ENCODE measurements around the gene CBY3.

CBY3 gene

DNA sequence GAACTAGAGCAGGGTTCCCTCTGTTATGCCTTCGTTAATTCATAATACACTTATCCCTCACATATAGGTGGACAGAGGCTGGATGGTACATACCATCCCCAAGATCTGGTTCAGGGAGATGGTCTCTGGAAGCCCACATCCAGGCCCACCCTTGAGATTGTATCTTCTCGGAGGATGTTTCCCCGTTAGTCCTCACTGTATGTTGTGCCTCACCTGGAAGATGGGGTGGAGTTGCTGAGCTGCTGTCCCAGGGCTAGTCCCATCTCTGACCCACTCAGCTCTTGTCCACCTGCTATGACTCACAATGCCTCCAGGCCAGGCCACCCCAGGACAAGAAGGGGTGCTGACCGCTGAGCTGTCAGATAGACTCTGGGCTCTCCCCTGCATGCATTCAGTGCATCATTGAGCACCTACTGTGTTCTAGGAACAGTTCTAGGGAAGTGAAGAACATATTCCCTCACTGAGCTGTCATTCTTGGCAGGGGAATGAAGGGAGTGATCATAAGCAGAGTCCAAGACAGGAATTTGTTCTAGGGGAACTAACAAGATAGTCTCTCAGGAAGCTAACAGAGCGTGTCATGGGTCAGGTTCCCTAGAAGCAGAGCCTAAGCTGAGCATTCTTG, at the start of gene CBY3:
Gene CBY3, minus strand, starts transcription at position 255 of the 622 bp plus-strand sequence. Its CDS starts 116 bp downstream, at position 139.
- Histone ChIP-seq H3K27ac (ENCODE audit: low read length) (no peak within 1 kb of the TSS), H3K36me3 (replicated peaks; ENCODE audit: low read depth, low read length) (peaks cover 2% of the 10 kb centered on the region), H4K20me1 (ENCODE audit: insufficient read depth, low read length) (no peaks in the 10 kb centered on the region), H3K79me2 (ENCODE audit: low read length) (peaks cover 27% of the 10 kb centered on the region), H3K9me3 (ENCODE audit: insufficient read depth, low read length) (no peaks in the 10 kb centered on the region), H3K27me3 (ENCODE audit: low read depth, low read length) (no peaks in the 10 kb centered on the region), H3K4me1 (ENCODE audit: low read length) (peaks cover 13% of the 10 kb centered on the region), H3K4me3 (ENCODE audit: low read length) (no peak within 1 kb of the TSS), H2AFZ (ENCODE audit: low read depth, low read length) (no peak within 1 kb of the TSS), H3K9ac (ENCODE audit: low read length) (no peak within 1 kb of the TSS), H3K4me2 (ENCODE audit: low read length) (no peak within 1 kb of the TSS)
- TF ChIP-seq, protein P1, sequence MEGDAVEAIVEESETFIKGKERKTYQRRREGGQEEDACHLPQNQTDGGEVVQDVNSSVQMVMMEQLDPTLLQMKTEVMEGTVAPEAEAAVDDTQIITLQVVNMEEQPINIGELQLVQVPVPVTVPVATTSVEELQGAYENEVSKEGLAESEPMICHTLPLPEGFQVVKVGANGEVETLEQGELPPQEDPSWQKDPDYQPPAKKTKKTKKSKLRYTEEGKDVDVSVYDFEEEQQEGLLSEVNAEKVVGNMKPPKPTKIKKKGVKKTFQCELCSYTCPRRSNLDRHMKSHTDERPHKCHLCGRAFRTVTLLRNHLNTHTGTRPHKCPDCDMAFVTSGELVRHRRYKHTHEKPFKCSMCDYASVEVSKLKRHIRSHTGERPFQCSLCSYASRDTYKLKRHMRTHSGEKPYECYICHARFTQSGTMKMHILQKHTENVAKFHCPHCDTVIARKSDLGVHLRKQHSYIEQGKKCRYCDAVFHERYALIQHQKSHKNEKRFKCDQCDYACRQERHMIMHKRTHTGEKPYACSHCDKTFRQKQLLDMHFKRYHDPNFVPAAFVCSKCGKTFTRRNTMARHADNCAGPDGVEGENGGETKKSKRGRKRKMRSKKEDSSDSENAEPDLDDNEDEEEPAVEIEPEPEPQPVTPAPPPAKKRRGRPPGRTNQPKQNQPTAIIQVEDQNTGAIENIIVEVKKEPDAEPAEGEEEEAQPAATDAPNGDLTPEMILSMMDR (IDR thresholded peaks at IDR 0.05; ENCODE audit: low read depth, low read length) = no peak
- TF ChIP-seq EZH2phosphoT487 (IDR thresholded peaks at IDR 0.05; ENCODE audit: low read depth) = no peak

DNA sequence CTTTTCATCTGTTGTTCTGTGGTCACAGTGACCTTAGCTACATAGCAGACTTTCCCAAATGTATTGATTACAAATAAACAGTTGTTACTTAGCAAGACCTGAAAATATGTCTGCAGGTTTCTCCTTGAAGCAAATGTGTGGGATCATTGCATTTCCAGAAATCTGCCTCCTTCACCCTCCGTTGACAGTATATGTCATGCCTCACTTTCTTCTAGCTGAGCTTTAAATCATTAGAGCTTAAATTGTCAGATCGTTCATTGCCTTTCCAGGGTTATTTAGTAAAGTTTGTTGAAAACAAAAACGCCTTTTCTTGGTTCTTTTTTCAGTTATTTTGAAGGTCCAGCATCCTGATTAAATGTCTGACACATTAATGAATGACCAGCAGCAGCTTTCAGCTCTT, 49.5 kb upstream of the CBY3 start:
- H4K20me1 ChIP-seq (ENCODE audit: insufficient read depth, low read length) = peaks cover 15% of the 10 kb centered on the region
- H3K36me3 ChIP-seq (replicated peaks; ENCODE audit: low read depth, low read length) = peaks cover 54% of the 10 kb centered on the region
- H3K4me1 ChIP-seq (ENCODE audit: low read length) = peaks cover 29% of the 10 kb centered on the region
- no peak overlapping the region for H3K4me3 ChIP-seq (ENCODE audit: low read length)
- H3K9ac ChIP-seq (ENCODE audit: low read length) = no peak overlapping the region
- peaks cover 41% of the 10 kb centered on the region for H3K79me2 ChIP-seq (ENCODE audit: low read length)
- no peaks in the 10 kb centered on the region for H3K9me3 ChIP-seq (ENCODE audit: insufficient read depth, low read length)
- H3K27ac ChIP-seq (ENCODE audit: low read length) = 0 out of 2 replicates have a peak overlapping the region, but pooled peaks have one; percentile 5
- H2AFZ ChIP-seq (ENCODE audit: low read depth, low read length) = no peak overlapping the region
- H3K4me2 ChIP-seq (ENCODE audit: low read length) = no peak overlapping the region
- no peaks in the 10 kb centered on the region for H3K27me3 ChIP-seq (ENCODE audit: low read depth, low read length)
- no peak for TF ChIP-seq EZH2phosphoT487 (IDR thresholded peaks at IDR 0.05; ENCODE audit: low read depth)
- TF ChIP-seq, protein P1 (IDR thresholded peaks at IDR 0.05; ENCODE audit: low read depth, low read length) = no peak

DNA sequence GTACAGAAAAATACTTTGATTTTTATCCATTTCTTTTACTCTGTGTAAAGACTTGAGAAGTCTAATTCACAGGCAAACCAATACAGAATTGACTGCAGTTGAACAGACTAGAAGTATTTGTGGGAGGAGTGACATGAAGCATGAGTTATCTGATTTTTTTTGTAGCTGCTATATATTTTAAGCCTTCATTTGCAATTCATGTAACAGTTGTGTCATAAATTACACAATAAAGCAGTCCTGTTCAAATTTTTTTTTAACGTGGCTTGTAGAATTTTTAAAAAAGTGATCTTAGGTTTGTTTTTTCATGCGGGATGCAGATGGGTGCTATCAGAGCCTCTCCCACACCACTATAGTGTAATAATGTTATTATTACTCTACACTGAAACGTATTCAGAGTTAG, 48.9 kb upstream of the CBY3 start:
- Histone ChIP-seq H3K36me3 (replicated peaks; ENCODE audit: low read depth, low read length) (peaks cover 57% of the 10 kb centered on the region), H3K27ac (ENCODE audit: low read length) (no peak overlapping the region)

DNA sequence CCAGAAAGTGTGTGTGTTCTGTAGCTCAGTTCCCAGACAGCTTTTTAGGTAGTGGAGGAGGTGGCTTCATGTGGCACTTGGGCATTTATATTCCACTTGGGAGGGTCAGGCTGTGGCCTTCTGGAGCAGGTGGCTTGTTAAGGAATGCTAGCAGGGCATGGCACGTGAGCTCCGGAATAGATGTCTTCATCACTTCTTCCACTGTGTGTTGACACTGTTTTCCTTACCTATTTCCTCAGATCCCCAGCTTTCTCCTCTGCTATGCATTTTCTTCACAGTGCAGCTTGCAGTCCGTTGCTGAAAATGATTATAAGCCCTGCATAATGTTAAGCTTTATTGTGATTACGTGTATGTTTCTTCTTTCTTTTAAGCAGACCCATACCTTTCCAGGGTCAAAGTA, 48.5 kb upstream of the CBY3 start:
- Histone ChIP-seq H4K20me1 (ENCODE audit: insufficient read depth, low read length) (peaks cover 10% of the 10 kb centered on the region), H3K4me2 (ENCODE audit: low read length) (no peak overlapping the region), H3K4me3 (ENCODE audit: low read length) (no peak overlapping the region), H3K27me3 (ENCODE audit: low read depth, low read length) (no peaks in the 10 kb centered on the region), H2AFZ (ENCODE audit: low read depth, low read length) (no peak overlapping the region), H3K36me3 (replicated peaks; ENCODE audit: low read depth, low read length) (peaks cover 58% of the 10 kb centered on the region), H3K9me3 (ENCODE audit: insufficient read depth, low read length) (no peaks in the 10 kb centered on the region), H3K9ac (ENCODE audit: low read length) (no peak overlapping the region), H3K27ac (ENCODE audit: low read length) (no peak overlapping the region), H3K4me1 (ENCODE audit: low read length) (peaks cover 25% of the 10 kb centered on the region), H3K79me2 (ENCODE audit: low read length) (peaks cover 36% of the 10 kb centered on the region)
- no peak for TF ChIP-seq EZH2phosphoT487 (IDR thresholded peaks at IDR 0.05; ENCODE audit: low read depth)
- TF ChIP-seq, protein P1 (IDR thresholded peaks at IDR 0.05; ENCODE audit: low read depth, low read length) = no peak

More for the DNA sequence above, 48.9 kb upstream of the CBY3 start:
- Histone ChIP-seq H3K4me2 (ENCODE audit: low read length) (no peak overlapping the region), H3K4me1 (ENCODE audit: low read length) (peaks cover 29% of the 10 kb centered on the region), H3K79me2 (ENCODE audit: low read length) (peaks cover 36% of the 10 kb centered on the region), H3K27me3 (ENCODE audit: low read depth, low read length) (no peaks in the 10 kb centered on the region), H3K4me3 (ENCODE audit: low read length) (no peak overlapping the region), H4K20me1 (ENCODE audit: insufficient read depth, low read length) (peaks cover 14% of the 10 kb centered on the region), H3K9me3 (ENCODE audit: insufficient read depth, low read length) (no peaks in the 10 kb centered on the region), H2AFZ (ENCODE audit: low read depth, low read length) (no peak overlapping the region), H3K9ac (ENCODE audit: low read length) (no peak overlapping the region)
- TF ChIP-seq EZH2phosphoT487 (IDR thresholded peaks at IDR 0.05; ENCODE audit: low read depth) = no peak
- TF ChIP-seq, protein P1 (IDR thresholded peaks at IDR 0.05; ENCODE audit: low read depth, low read length) = no peak
